Heart left ventricle (tissue), 13 donors: ENCODE measurements around the gene CSF3R.

ENCODE experiments used
- CTCF ChIP-seq, 12 donors: fragments of 200-600 bp; sonication (generic) in 4 of 12; IDR thresholded peaks; one replicate each; pipeline versions ENCODE4 v1.5.0 to v1.8.0; 2018 to 2022; ENCODE audit warnings: antibody characterized with exemption in 12 of 12, mild to moderate bottlenecking in 5 of 12
- POLR2A ChIP-seq, 2 donors: fragments of 450-650 bp; IDR thresholded peaks; one replicate each; pipeline ENCODE4 v1.6.1; 2017; ENCODE audit warnings: antibody characterized with exemption in 2 of 2, mild to moderate bottlenecking in 2 of 2, moderate library complexity in 2 of 2
- donor health status: ischemic (EF 13 %, LVEDD 7.1; RV severe dilation, severe dysfunction).
- donor health status: DM: no; HTN: yes; CAD: no.
- donor health status: DM: no; HTN: no; CAD: no.
- donor health status: ischemic (EF 25% LVEDD 6.9; RV normal size, moderate dysfunction).
- donor health status: ischemic (EF 25% LVEDD 5.7; RV mildly dilated, moderate dysfunction).
- donor health status: ischemic (EF 35%, LVEDD 5.7; RV mildly dilated, moderate dysfunction).
- donor health status: nonischemic (EF 11% LVEDD 7.7; RV severe dilation, severe dysfunction).
- donor health status: DM: yes; HTN: yes; CAD: no.
- donor health status: PGD.
- donor health status: ischemic (EF 29% LVEDD 5.4; RV normal size, mild dysfunction).
- donor health status: nonischemic (EF 23%, LVEDD 6.1; RV moderate dilation, normal function).

- TF ChIP-seq CTCF (IDR thresholded peaks at IDR 0.05) = no peak
- TF ChIP-seq POLR2A (IDR thresholded peaks at IDR 0.05) = no peak
Measured at GRCh38 chr1:36448530-36449056, 34.1 kb downstream of the CSF3R start.
